Uterus (tissue), 2 donors: ENCODE data around the gene GATA6.

Experiments used
- CTCF ChIP-seq, 4 experiments: fragments of 200-600 bp in 2 of 4; fragments of 450-650 bp in 2 of 4; sonication (generic) in 2 of 4; IDR thresholded peaks; one replicate each; pipeline ENCODE4 v1.5.1; 2016 to 2019; ENCODE audit warnings: antibody characterized with exemption in 4 of 4, mild to moderate bottlenecking in 2 of 4, moderate library complexity in 1 of 4
- POLR2A ChIP-seq, 2 donors: fragments of 450-650 bp; IDR thresholded peaks; one replicate each; pipeline ENCODE4 v1.6.1; 2016; ENCODE audit warnings: antibody characterized with exemption in 2 of 2, mild to moderate bottlenecking in 1 of 2, moderate library complexity in 1 of 2

- TF ChIP-seq CTCF (IDR thresholded peaks at IDR 0.05) (no peak), POLR2A (IDR thresholded peaks at IDR 0.05) (no peak)
Observed at GRCh38 chr18:22185771-22186386, 16.5 kb downstream of the GATA6 start.
